NCI-H69 (cell line): ENCODE measurements around the gene TRIM62.

ENCODE experiments used
- DNase-seq: peaks from one replicate; lab custom pipeline; 2025; lab: John Stamatoyannopoulos, UW

The TRIM62 gene

GRCh38 chr1:33181921-33182341 lies at the start of gene TRIM62:
Gene TRIM62, minus strand, starts transcription at chr1:33182043. Its CDS starts 611 bp downstream, at chr1:33181432.
- DNase-seq: peak; percentile 92

DNA sequence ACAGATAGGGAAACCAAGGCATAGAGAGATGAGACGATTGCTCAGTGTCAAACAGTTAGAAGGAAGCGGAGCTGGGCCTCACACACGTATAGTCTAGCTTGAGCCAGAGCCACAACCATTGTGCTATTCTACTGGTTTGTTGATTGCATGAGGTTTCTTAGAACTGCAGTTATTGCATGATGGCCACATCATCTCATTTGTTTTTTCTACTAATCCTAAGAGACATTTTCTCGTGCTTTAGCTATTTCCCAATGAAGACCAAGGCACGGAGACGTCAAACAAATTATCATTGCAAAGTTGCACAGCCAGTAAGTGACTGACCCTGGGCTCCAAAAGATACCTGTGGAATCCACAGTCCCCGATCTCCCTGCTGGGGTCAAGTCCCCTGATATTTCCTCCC lies 49.3 kb upstream of the TRIM62 start:
- DNase-seq: no peak

GRCh38 chr1:33228935-33229487 lies 47.2 kb upstream of the TRIM62 start:
- DNase-seq: peak; percentile 59

DNA sequence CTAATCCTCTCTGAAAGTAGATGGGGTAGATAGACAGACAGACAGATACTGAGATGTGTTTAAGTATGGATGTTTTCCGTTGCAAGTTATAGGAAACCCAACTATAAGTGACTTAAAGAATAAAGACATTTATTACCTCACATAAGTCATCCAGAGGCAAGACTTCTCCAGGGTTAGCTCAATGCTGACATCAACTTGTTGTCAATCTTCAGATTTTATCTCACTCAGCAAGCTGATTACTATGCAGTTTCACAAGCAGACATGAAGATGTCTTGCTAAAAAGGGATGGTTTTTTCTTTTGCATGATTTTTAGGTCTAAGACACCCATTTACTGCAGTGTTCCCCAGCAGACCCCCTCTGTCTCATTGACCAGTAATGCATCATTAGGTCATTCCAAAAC lies 43.7 kb upstream of the TRIM62 start:
- no peak for DNase-seq

DNA sequence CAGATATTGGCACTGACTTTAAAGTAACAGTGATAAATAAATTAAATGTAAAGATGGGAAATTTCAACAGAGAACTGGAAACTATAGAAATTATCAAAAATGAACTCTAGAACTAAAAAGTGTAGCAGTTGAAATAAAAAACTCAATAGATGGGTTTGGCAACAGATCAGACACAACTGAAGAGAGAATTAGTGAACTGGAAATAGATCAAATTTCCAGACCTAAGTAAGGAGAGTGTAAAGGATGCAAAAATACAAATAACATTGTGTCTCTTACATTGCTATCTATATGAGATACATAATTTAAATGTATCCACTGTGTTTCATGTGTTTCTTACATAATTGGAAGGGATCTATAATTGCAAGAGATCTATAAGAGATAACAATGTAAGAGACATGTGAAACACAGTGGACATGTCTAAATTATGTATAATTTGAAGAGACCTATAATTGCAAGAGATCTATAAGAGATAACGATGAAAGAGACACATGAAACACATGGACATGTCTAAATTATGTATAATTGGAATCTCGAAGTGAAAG lies 42.4 kb upstream of the TRIM62 start:
- no peak for DNase-seq

DNA sequence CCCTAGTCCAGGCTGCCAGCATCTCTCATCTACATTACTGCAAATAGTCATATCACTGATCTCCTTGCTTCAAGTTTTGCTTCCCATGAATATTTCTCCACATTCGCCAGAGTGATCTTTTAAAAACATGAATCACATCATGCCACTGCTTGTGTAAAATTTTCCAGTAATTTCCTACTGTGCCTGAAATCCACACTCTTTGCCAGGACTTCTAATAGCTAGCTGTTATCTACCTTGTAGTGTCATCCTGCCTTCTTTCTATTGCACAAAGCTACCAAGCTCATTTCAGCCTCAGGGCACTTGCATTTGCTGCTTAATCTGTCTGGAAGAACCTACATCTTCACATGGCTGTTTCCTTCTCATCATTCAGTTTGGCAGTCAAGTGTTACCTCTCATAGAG lies 40.5 kb upstream of the TRIM62 start:
- DNase-seq: no peak

- no peak for DNase-seq
These were observed 39.5 kb upstream of the TRIM62 start for GRCh38 chr1:33221385-33221758.

DNA sequence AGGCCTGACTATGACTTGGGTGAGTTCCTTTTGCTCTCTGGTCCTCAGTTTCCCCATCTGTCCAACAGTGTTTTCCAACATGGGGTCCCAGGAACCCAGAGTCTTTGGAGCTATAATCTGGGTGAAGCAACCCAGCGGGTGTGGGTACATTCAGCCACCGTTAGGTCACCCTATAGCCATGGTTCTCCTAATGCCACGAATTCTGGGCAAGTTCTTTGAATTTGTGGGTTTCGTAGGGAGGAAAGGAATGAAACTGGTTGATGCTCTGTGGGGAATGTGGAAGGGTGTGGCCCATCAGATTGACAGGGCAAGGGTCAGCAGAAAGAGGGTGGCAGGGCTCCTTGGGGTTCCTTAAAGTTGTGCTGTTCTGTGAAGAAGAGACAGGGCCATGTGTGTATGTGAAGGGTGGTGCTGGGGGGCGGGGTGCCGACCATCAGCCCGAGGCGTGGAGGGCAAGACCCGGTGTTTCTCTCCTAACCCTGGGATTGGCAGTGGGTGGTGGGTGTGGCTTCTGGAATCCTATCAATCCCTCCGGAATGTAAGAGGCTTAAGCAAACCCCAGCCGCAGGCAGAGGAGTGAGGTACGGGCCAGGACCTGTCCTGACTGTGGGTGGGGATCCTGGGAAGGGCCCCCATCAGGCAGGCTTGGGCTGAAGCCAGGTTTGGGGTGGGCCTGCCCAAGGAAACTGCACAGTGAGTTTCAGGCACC lies 39.0 kb upstream of the TRIM62 start:
- DNase-seq: no peak

- peak; percentile 10 for DNase-seq
These were observed 38.2 kb upstream of the TRIM62 start for GRCh38 chr1:33219886-33220661.

DNA sequence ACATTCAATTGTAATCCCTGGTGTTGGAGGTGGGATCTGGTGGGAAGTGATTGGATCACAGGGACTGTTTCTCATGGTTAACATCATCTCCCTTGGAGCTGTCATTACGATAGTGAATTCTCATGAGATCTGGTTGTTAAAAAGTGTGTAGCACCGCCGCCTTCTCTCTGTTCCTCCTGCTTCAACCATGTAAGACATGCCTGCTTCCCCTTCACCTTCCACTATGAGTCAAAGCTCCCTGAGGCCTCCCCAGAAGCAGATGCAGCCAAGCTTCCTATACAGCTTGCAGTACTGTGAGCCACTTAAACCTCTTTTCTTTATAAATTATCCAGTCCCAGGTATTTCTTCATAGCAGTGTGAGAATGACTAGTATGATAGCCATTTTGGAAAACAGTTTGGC lies 30.1 kb upstream of the TRIM62 start:
- DNase-seq: no peak

DNA sequence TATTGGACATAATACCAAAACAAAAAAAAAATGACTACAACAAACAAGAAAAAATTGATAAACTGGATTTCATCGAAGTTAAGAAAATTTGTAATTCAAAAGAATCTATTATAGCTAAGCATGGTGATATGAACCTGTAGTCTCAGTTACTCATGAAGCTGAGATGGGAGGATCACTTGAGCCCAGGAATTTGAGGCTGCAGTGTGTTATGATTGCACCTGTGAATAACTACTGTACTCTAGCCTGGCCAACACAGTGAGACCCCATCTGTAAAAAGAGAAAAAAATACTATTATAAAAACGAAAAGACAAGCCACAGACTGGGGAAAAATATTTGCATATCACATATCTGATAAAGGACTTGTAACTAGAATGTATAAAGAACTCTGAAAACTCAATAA lies 24.5 kb upstream of the TRIM62 start:
- no peak for DNase-seq

DNA sequence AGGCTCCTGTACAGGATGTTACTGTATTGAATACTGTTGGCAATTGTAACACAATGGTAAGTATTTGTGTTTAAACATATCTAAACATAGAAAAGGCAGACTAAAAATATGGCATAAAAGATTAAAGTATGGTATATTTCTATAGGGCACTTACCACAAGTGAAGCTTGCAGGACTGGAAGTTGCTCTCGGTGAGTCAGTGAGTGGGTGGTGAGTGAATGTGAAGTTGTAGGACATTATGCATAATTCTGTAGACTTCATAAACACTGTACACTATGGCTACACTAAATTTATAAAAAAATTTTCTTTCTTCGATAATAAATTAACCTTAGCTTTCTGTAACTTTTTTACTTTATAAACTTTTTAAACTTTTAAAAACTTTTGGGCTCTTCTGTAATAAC lies 13.7 kb upstream of the TRIM62 start:
- no peak for DNase-seq

DNA sequence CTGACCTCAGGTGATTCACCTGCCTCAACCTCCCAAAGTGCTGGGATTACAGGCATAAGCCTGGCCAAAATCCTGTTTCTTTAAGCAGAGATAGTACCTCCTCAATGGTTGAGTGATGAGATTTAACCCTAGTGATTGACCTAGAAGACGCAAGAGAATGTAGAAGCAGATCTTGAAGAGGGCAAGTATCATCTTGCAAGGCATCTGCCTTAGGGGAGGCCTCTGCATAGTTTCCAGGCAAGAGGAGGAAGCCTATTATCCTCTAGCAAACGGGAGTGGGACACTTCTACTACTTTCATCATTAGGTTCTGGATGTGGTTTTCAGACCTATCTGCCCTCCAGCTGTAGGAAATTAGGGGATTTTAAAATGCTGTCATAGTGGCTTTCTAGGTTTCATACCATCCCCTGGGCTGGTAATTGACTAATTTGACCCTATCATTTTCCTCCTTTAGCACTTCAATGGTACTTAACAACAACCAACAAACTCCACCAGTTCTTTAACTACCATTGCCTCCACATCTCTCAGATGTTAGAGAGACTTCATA lies 10.0 kb upstream of the TRIM62 start:
- no peak for DNase-seq

DNA sequence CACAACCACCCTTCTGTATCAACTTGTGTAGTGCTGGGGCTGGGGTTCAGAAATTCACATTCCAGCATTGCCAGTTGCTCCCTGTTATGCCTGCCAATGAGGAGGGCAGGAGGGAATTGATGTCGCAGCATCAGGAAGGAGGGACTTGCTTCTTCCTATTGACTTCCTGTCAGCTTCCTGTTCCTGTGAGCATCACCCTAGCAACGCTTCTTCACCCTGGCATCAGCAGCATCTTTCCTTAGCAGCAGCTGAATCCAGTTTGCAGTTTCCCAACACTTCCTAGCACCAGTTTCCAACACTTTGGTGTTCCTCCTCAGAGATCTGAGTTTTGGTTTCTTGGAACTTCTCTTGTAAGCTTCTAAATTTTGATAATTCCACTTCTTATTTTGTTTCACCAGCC lies 8.9 kb upstream of the TRIM62 start:
- peak; percentile 1 for DNase-seq

- DNase-seq: no peak
These were observed 6.9 kb upstream of the TRIM62 start for GRCh38 chr1:33188572-33189275.

GRCh38 chr1:33186936-33187335 lies 5.1 kb upstream of the TRIM62 start:
- no peak for DNase-seq

DNA sequence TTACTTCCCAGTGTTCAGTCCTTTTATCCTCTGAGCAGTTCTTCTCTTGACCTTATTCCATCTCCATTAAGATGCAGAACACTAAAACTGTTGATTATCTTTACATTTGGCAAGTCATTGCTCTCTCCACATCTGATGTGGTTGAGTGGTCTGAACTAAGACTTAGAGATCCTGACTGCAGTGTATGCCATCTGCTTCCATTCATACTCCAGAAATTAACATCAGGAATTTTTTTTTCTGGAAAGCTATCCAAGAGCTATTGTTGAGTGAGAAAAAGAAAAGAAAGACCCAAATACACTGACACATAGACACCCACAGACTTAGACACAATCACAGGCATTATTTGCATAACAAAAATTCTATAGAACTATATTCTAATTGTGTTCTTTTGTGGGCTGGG lies 3.7 kb upstream of the TRIM62 start:
- no peak for DNase-seq

DNA sequence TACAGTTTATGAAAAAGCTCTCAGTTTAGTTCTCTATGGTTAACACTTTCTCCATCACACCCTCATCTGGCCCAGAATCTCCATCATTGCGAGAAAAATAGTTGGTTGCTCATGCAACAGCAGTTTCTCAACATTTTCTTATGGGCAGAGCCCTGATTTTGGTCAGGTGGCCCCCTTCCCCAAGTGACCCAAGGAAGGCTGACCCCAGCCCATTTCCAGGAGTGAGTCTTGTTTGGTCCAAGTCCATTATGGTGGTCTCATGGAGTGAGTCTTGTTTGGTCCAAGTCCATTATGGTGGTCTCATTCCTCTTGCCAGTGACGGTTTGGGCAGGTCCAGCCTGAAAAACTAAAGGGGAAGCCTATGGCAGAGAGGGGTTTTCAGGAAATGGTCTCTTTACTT lies 1.5 kb upstream of the TRIM62 start:
- DNase-seq: no peak

GRCh38 chr1:33182896-33183295 lies 1.1 kb upstream of the TRIM62 start:
- DNase-seq: no peak

DNA sequence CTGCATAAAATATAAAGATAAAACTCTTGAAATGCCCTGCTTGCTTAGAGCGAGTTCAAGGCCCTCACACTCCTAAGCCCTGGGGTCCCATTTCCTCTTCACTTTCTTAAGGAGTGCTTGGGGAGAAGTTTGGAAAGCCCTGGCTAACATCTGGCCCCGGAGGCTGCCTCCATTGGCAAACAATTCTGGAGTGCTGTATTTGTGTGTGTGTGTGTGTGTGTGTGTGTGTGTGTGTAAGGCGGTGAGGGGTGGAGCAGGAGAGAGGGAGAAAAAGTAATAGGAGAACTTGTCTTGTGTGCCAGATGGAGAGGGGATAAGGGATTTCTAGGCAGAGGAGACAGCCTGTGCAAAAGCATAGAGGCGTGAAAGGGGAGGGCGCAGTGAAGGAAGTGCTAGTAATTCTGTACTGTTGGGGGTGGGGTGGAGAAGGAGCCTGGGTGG lies 578 bp upstream of the TRIM62 start:
- DNase-seq: peak; percentile 77

DNA sequence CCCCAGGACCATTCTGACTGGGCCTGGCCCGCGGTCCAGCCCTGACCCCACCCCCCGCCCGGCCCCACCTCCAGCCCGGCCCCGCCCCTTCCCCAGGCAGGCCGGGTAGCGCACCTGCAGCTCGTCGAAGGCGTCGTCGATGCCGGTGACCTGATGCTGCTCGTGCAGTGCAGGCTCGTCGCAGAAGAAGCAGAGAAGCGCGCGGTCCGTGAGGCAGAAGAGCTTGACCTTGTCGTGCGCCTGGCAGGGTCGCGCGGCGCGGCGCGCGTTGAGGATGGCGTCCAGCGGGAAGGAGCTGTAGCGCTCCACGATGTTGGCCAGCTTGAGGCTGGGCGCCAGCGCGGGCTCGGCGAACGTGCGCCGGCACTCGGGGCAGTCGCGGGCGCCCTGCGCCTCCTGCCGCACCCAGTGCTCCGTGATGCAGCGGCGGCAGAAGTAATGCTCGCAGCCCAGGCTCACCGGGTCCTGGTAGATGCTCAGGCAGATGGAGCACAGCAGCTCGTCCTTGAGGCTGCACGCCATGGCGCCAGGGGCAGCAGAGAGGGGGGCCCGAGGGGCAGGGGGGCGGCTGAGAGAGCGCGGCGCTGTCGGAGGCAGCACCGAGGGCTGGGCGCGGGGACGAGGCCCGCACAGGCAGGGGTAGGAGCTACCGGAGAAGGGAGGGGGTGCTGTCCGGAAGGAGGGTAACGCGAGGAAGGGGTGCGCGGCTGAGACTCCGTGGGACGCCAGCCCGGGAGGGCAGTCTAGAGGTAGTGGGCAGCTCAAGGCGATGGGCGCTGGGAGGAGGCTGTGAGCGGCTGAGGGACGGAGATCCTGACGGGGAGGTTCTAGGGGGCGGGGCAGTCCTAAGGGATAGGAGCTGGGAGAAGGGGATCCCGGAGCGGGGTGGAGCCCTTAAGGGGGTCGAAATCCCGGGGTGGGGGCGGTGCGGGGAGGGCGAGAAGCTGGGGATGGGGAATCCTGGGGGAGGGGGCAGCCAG lies 642 bp downstream of the TRIM62 start:
- DNase-seq: peak; percentile 90
